HG02763 (cell line): ENCODE results near the gene SLC15A4.
"Not testable (repeated sequence)": the region's sequence is repeated elsewhere in the genome, so short reads cannot be mapped to it uniquely, and the experiment has no call there.

Source experiments
- ATAC-seq: cut with Tn5 transposase; IDR thresholded peaks from one replicate; pipeline ENCODE4 v1.9.1; 2021; ENCODE audit warnings: mild to moderate bottlenecking, moderate library complexity; ENCODE audit not compliant: unreplicated experiment

The SLC15A4 gene

DNA sequence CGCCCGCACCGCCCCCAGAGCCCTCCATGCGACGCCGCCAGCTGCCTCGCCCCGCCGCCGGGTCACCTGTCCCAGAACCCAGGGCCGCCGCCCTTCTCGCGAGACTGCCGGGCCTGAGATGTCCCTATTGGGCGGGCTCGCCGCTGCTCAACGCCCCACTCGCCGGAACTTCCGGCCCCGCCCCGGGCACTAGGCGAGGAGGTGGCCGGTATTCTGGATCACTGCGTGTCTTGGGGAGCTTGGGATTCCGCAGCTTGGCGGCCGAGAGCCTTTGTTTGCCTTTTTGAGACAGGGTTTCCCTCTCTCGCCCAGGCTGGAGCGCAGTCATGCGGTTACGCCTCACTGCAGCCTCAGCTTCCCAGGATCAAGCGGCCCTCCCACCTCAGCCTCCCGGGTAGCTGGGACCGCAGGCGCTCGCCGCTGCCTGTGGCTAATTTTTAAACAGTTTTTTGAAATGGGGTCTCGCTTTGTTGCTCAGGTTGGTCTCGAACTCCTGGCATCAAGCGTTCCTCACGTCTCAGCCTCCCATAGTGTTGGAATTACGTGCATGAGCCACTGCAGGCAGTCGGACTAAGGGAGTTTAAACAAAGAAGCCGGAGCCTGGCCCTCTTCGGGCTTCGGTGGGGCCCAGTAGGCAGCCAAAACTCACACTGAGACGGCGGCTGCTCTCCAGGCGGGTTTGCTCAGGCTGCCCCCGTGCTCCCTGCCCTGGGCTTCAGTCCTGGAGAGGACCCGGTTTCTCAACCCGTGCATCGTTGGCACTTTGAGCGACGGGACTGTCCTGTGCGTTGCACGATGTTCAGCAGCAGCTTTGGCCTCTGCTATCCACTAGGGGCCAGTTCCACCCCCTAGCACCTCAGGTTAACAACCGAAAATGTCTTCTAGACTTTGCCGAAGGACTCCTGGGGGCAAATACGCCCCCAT, at the start of gene SLC15A4:
Gene SLC15A4 (minus strand): TSS at position 43 of the 924 bp plus-strand sequence. CDS start 15 bp downstream, at position 28.
- ATAC-seq = peak; percentile 78

DNA sequence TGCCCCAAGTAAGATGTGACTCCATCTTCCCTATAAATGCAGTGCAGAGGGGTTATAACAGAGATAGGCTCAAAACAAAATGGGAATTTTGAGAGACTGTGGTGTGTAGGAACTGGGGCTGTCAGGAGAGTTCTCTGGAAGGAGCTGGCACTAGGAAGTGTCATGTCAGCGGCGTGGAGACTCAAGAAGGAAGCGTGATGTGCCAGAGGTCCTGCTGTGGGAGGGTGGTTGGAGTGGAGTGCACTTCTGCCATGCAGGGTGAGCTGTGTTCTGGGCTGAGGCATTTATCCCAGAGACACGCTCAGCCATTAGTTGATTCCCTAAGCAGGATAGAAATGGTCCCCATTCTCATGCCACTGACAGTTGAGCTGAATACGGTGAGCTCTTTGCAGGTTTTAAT, 48.5 kb upstream of the SLC15A4 start:
- no peak for ATAC-seq

DNA sequence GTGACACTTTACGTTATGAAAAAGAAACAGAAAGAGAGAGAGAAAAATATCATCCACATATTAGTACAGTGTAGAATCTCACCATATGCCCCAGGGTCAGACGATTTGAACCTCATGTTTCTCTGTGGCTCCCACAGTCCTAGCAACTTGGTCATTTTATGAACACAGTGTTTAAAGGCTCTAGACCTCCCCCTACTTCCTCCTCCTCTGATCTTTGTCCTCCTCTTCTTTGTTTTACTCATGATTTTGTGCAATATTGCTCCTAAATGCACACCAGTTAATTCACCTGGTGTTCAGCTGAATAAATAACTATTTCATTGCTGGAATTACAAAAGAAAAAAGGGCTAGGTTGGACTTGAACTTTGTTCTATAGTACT, 47.7 kb upstream of the SLC15A4 start:
- no peak for ATAC-seq

DNA sequence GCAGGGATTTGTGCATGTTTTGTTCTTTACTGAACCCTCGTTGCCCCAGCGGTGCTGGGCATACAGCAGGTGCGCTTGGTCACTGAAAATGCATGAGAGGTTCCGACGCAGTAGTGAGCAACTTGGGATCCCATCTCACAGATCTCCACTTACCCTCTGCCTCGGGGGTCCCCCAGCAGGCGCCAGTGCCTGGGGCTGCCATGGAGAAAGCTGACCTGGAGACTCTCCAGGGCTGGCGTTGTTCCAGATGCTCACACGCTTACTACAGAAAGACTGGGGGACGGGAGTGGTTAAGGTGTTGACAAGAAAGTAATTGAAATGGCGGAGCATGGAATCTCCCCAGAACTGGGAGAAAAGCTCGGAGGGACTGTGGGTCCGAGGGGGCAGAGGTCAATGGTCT, 43.7 kb upstream of the SLC15A4 start:
- ATAC-seq = no peak

DNA sequence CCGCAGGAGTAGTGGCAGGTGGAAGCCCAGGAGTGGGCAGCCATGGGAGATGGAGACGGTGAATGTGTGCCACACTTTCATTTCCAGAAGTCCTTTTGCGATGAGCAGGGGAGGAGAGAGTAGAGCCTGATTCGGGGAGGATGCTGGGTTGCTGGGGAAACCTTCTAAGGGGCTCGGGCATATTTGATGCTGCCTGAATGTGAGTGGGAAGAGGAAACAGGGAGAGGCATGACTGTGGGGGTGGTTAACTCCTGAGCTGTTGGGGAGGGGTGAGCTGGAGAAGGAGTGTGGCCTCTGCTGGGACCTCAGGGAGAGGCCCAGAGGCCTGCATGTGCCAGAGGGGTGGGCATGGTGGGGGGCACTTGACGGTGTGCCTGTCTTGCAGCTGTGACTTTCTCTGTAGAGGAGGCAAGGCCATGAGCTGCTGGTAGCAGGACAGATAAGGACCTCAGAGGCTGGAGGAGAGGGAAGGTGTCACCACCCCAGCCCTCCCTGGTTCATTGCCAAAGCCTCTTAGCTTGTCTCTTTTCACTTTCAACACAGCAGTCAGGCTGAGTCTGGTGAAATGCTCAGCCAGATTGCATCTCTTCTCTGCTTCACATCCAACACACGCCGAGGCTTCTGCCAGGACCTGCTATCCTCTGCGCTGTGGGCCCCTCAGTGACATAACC, 40.9 kb upstream of the SLC15A4 start:
- no peak for ATAC-seq

DNA sequence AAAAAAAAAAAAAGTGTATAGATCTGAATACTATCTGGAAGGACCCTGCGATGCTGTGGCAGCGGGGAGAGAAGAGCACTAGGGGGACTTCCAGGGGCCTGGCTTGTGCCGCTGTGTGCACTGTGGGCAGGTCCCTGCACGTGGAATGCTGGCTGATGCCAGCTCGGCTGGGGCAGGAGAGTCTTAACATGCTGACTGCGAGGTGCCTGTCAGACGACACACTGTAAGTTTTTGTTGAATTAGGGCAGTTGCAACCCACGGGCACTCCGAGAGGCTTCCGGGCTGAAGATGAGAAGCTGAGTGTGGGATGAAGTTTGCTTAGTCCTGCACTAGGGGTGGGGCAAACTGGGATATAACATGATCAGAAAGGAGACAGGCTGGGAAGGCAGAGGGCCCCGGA, 40.2 kb upstream of the SLC15A4 start:
- no peak for ATAC-seq

DNA sequence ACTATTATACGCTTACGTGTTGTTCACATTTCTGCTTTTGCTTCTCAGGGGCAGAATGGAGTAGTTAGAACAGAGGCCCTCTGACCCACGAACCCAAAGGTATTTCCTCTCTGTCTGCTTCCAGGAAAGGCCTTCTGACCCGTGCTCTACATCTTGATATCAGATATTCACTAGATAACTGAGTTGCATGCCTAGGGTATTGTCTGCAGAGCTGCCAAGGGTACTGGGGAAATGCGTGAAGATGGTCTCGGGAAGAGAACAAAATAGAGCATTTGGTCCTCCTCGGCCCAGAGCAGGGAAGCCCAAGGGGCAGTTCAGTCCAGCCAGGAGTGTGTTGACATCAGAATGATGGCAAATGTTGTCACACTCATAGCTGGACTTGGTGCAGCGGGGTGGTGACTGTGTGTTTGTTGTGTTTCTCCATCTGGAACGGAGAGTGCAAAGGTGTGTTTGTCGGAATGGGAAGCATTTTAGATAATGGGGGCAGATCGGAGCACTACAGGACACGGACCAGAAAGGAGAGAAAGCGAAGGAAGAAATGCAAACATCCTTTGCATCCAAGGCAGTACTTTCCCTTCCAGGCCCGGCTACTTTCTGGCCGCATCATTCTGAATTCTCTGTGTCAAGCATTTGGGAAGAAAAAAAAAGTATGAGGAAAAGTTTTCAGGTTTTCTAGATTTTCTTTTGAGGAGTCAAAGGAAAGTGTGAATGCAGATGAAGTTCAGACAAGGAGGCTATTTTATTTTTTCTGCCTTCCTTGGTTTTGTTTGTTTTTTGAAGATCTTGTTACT, 37.7 kb upstream of the SLC15A4 start:
- no peak for ATAC-seq

DNA sequence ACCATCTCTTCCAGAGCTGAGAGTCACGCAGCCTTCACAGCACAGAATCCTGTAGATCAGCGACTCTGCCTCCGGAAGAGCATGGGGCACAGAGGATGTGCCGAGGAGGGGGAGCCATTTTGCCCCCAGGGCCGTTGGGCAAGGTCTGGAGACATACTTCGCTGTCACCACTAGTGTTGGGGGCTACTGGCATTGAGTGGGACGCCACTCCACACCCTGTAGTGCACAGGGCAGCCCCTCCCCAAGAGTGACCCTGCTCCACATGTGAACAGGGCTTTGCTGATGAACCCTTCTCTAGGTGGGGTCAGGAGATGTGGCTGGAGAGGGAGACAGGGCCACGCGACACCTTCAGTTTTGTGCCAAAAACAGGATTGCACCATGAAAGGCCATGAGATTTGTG, 35.6 kb upstream of the SLC15A4 start:
- no peak for ATAC-seq

DNA sequence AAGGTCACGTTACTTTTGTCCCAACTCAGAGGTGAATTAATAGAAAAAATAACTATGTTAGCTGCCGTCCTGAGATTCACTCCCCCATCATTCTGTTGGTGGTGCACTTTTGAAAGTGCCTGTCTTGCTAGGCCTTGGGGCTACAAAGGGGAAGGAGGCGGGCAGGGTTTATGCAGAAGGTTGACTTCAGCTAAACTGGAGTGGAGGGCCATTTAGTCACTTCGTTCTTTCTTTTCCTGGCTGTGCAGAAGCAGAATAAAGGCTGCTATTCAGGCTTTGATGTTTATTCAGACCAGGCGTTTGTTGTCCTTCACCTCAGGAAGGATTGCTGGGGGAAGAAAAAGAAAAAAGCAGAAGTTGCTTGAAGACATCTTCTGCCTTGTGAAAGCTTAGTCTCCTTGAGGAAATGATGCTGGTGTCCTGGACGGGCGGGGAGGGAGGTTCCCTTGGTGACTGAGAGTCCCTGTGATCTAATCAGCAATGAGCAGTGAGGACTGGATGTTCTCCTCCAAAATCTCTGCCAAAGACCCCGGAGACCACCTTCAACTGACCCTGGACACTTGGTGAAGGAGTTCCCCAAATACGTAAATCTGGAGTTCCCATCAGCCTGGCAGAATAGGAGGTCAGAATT, 33.5 kb upstream of the SLC15A4 start:
- no peak for ATAC-seq

DNA sequence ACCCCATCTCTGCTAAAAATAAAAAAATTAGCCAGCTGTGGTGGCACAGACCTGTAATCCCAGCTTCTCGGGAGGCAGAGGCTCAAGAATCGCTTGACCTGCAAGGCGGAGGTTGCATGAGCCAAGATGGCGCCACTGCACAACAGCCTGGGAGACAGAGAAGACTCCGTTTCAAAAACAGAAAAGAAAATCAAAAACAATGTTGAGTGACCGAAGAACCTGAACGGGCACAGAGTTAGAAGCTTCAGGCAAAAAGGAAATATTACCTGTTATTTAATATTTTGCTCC, 33.0 kb upstream of the SLC15A4 start:
- no peak for ATAC-seq

DNA sequence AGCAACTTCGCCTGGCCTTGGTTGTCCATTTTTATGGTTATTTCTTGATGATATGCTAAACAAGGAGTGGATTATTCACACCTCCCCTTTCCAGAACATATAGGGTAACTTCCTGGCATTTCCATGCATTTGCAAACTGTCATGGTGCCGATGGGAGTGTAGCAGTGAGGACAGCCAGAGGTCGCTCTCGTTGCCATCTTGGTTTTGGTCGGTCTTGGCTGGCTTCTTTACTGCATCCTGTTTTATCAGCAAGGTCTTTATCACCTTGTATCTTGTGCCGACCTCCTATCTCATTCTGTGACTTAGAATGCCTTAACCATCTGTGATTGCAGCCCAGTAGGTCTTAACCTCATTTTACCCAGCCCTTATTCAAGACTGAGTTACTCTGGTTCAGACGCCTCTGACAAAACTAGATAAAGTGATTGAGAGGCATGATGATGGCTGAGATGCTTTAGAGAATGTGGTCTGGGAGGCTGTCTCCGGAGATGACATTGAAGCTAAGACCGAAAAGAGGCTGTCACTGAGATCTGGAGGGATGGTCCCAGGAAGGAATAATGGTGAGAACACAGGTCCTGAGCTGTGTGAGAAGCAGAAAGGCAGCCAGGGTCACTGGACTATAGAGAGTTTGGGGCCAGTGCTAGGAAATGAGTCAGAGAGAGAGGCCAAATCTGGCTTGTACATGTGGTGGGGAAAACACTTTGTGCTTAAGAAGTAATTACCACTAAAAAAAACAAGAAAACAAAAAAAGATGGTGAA, 32.5 kb upstream of the SLC15A4 start:
- no peak for ATAC-seq

DNA sequence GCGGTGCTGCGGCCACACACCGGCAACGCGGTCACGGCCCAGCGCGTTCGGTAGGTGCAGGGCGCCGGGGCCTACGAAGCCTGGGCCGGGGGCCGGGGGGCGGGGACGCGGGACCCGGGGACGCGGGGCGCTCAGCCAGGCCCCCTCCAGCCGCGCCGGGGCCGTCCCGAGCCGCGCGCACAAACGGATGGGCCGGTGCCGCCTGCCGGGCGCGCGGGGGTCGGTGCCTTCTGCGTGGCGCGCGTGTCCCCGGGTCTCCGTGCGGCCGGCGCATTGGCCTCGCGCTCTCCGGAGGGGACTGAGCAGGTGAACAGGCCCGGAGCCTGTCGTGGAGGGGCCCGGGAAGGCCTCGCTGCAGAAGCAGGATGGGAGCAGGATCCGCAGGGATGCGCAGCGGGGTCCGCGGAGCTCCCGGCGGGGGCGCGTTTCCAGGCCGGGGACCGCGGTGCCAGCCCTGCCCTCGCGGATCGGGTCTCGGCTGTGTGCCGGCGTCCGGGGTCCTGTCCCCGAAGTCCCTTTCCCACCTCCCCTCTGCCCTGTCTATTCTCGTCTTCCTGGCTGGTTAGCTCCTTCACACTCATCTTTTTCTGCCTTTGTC, 29.9 kb upstream of the SLC15A4 start:
- no peak for ATAC-seq

DNA sequence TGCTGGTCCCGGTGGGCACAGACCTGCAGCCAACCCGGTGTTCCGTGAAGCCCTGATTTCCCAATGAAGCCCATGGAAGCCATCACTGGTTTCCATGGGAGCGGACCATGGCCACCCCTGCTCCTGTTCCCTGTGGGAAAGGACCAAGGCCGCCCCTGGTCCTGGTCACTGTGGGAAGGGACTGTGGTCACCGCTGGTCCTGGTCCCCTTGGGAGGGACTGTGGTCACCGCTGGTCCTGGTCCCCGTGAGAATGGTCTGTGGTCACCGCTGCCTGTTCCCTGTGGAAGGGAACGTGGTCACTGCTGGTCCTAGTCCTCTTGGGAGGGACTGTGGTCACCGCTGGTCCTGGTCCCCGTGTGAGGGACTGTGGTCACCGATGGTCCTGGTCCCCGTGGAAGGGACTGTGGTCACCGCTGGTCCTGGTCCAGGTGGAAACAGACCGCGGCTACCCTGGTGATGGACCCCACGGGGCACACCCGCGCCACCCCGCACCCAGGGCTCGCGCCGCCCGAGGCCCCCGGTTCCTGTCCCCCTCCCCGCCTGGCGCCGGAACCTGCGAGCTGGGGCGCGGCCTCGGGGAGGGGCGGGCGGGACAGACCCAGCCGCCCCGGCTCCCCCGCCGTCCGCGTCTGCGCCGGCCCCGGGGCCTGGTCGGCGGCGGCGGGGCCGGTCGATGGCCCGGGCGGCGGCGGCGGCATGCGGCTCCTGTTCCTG, 29.3 kb upstream of the SLC15A4 start, which contains the start of gene GLT1D1:
Gene GLT1D1 (plus strand): TSS at position 594 of the 715 bp plus-strand sequence. CDS start 104 bp downstream, at position 698.
- ATAC-seq = no peak

DNA sequence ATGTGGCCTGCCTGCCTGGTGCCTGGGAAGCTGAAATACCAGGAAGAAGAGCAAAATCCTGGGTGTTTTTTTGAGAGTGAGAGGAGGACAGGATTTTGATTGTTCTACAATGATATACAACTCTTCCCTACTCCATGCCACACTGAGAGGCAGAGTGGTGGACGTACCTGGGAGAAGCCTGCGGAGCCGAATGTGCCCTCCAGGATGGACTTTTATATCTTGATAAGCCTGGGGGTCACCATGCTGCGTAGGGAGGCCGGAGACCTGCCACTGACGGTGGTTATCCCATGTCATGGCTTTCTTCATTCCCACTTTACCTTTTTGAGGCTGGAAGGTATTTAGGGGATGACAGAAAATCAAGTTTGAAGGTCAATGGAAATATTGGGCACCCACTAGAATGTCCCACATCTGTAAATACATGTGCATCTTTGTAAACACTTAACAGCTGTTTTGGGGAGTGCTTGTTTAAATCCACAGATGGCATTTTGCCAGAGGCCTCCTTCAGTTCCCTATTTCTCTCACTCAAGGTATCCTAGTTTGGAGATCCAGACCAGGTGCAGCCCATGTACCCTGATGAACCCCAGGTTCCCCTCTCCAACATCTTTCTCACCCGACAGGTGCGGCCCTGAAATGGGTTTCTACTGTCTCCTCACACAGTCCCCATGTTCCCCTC, 28.4 kb upstream of the SLC15A4 start:
- ATAC-seq = no peak

DNA sequence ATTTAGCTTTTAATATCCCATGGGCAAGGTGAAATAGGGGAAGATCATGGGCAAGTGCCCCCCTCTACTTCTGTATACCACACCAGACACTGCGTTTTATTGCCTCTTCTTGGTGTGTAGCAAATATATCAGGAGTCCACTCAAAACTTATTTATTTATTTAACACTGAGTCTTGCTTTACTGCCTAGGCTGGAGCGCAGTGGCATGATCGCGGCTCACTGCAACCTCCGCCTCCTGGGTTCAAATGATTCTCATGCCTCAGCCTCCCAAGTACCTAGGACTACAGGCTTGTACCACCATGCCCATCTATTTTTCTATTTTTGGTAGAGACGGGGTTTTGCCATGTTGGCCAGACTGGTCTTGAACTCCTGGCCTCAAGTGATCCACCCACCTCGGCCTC, 27.7 kb upstream of the SLC15A4 start:
- not testable (repeated sequence) for ATAC-seq

DNA sequence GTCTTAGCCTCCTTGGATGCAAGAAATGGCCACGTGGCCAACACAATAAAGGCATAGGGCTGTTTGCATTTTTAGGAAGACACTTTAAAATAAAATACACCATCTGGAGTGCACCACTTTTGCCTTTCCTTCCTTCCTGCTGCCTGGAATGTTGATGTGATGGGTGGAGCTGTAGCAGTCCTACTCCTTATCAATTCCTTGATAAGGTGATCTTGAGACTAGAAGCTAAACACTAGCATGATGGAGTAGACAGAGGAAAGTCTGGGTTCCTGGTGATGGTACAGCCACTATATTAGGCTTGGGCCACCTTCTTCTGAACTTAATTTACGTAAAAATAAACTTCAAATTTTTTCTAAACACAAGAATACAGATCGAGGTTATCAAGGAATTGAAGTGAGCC, 26.6 kb upstream of the SLC15A4 start:
- no peak for ATAC-seq

DNA sequence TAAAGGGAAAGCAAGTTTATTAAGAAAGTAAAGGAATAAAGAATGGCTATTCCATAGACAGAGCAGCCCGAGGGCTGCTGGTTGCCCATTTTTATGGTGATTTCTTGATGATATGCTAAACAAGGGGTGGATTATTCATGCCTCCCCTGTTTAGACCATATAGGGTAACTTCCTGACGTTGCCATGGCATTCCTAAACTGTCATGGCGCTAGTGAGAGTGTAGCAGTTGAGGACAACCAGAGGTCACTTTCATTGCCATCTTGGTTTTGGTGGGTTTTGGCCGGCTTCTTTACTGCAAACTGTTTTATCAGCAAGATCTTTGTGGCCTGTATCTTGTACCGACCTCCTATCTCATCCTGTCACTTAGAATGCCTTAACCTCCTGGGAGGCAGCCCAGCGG, 26.0 kb upstream of the SLC15A4 start:
- ATAC-seq = not testable (repeated sequence)

DNA sequence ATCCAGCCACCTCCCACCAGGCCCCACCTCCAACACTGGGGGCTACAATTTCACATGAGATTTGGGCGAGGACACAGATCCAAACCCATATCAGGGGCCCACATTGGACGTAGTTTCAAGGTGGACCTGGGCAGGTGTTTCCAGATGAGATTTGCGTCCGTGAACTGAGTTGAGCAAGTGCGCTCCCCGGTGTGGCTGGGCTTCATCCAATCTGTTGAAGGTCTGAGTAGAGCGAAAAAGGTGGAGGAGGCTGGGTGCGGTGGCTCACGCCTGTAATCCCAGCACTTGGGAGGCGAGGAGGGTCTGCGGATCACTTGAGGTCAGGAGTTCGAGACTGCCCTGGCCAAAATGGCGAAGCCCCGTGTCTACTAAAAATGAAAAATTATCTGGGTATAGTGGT, 24.6 kb upstream of the SLC15A4 start:
- ATAC-seq = no peak

DNA sequence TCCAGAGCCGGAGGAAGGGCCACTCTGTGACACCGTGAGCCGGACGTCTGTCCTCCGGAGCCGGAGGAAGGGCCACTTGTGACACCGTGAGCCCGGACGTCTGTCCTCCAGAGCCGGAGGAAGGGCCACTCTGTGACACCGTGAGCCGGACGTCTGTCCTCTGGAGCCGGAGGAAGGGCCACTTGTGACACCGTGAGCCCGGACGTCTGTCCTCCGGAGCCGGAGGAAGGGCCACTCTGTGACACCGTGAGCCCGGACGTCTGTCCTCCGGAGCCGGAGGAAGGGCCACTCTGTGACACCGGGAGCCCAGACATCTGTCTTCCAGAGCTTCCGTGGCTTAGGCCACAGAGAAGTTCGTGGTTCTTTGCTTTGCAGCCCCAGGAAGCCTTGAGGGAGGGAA, 22.9 kb upstream of the SLC15A4 start:
- not testable (repeated sequence) for ATAC-seq
